Measurements from ENCODE around the gene KDM6A.

DNA sequence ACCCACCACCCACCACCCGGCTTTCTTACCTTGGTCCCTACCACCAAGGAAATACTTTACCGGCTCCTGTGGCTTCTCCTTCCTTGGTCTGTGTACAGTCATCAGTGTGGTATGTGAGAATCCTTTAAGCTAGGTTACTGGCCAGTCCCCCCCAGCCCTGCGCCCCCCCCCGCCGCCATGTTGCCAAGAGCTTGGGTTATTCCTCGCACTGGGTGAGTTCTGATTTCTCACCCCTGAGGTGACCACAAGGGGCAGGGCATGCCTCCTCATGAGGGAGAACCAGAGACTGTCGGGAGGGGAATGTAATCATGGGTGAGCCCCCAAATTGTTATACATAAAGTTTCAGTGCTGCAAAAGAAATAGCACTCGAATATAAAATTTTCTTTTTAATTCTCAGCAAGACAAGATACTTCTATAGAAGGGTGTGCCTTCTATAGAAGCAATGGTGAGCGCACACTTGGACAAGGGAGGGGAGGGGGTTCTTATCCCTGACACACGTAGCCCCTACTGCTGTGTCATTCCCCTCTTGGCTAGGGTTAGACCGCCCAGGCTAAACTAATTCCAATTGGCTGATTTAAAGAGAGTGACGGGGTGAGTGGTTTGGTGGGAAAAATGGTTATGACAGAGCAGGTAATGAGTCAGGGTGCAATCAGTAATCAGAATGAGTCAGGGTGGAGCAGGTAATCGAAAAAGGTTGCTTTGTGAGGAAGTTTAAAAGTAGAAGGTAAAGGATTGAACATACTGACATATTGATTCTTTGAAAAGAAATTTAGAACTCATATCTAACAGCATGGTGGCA lies 133.2 kb downstream of the KDM6A start:
- no peak for TF ChIP-seq CTCF (IDR thresholded peaks at IDR 0.05)
- TF ChIP-seq ZFX (IDR thresholded peaks at IDR 0.05; ENCODE audit: borderline replicate concordance): no peak

Data from 22Rv1 (cell line).